Suppressor macrophage treated with lipopolysaccharide for 1 hour (primary cell): ENCODE results near the gene PGF.

Source experiments
- DNase-seq, 3 donors: peaks; one replicate each; pipeline ENCODE4 v3.0.0-alpha.2; 2020 to 2022

The PGF gene

DNA sequence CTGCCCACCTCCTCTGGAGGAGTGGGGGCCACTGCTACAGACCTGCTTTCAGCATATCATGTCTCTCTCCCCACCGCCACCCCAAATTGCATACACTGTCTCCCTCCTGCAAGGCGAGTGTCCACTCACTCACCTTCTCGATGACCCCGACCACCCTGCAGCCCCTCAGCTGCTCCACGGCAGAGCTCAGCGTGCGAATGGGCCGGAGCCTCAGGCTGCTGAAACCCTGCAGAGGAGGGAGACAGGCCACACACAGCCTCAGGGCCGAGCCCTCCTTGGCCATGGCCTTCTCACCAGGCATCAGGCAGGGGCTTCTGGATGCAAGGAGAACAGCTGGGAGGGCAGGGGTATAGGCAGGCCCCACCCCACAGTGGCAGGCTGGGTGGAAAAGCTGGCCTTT is 37.0 kb downstream of the PGF start:
- DNase-seq, result no peak

DNA sequence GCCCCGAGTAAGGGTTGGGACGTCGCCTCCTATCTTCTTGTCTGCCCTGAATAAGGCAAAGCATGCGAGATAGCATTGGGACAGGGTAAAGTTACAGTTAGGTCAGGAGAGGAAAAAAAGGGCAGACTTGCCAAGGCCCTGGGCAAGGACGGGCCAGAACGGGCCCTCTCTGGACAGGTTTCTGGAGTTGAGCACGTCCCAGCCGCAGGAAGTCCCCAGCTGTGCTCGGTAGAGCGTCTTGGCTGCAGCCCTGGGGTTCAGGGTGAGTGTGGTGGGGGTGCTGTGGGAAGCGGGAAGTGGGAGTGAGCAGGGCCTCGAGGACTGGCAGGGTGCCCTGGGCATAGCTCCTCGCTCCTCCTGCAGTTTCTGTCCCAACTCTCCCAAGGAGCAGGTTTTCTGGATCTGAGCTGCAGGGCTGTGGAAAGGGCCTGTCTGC is 37.7 kb downstream of the PGF start:
- DNase-seq, result no peak

DNA sequence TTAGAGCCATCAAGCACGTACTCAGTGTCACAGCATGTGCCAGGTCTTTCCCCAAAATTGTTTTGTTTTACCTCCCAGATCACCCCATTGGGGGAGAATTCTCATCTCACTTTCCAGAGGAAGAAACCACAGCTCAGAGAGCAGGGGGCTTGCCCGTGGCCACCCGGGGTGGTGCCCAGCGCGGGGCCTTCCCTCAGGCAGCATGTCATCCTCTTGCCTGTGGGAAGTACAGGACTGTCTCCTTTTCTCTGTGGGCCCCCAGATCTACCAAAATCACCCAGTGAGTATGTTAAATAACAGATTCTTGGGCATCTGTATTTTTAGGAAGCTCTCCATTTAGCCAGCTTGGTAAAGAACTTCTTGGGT is 38.2 kb downstream of the PGF start:
- no peak for DNase-seq

DNA sequence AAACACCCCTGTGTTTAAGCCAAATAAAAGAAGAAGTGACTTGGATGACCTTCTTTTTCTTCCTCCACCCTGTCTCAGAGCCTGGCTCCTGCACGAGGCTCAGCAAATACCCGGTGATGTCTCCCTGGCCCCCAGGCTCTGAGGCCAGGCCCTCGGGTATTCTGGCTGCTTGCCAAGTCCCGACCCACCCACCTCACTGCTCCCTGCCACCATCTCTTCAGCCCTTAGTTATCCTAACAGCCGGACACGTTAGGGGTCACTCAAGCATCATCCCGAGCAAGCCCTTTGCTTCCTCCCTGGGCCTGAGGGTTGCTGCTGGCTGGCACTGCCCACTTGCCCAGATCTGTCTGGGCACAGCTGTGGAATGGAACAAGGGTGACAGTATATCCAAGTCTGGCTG is 39.6 kb downstream of the PGF start:
- DNase-seq, result no peak

DNA sequence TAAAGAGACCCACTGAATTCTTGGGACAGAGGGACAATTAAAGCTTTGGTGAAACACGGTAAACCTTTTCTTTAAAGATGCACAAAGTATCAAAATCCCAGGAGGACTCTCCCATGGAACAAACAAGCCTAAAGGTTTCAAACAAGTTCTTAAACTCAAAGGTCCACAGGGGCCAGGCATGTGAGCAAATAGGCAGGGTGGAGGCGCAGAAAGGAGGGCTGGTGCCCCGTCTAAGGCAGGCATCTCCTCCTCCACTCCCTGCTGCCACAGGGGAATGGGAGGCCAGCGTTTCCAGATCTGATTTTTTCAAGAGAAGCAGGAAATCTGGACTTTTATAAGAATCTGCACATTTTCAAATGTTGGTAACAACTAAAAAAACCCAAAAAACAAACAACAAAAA is 40.0 kb downstream of the PGF start:
- no peak for DNase-seq

DNA sequence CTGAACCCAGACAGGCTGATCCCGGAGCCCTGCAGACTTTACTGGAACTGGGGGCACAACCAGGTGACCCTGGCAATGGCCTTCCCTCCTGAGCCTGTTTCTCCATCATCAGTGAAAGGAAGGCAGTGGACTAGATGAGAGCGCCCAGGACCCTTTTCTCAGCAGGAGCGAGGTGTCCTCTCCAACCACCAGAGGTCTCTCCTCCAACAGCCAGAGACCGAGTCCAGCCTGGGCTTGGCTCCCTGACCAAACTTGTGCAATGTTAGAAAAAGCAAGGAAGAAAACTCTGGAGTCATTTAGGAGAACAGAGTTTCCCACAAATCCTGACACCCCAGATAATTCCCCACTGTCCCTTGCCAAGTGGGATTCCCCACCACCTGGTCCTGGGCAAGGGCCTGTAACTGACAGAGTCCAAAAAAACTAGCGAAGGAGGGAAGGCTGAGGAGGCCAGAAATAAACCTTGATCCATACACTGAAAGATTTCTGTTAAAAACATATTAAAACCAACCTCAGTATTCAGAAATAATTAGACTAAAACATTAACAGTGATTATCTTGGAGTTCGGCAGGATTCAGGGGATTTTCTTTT is 41.3 kb downstream of the PGF start:
- peak; percentile 64 to 70 (median 70) for DNase-seq

DNA sequence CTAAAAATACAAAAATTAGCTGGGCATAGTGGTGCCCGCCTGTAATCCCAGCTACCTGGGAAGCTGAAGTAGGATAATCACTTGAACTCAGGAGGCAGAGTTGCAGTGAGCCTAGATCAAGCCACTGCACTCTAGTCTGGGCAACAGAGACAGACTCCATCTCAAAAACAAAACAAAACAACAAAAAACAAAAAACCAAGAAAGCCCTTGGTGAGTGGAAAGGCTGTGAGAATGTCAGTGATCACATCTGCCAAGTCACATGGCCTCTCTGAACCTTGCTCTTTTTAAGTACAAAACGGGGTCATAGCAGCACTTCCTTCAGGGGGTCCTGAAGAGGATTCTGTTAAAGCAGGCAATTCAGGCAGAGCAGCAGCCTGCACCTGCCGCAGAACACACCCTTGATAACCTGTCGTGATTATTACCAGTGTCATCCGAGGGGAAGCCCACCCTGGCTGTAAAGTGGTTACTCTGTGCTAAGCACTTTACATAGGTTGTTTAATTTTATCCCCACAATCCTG is 41.9 kb downstream of the PGF start:
- DNase-seq, result no peak

DNA sequence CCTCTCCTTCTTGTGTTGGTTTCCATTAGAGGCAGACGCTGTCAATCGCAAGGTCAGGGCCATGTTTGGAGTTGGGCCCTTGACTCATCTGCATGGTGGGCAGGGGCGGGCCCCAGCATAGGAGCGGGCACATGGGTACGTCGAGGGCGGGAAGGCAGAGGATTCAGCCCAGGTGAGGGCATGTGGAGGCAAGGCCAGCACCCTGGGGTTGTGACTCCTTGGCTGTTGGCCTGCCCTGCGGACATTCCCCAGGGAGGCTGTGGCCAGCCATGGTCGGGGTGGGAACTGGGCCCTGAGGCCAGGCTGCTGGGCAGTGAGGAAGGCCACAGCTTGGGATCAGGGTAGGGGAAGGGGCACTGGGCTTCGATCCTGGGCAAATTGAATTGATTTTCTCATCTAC is 42.6 kb downstream of the PGF start:
- DNase-seq, result no peak

DNA sequence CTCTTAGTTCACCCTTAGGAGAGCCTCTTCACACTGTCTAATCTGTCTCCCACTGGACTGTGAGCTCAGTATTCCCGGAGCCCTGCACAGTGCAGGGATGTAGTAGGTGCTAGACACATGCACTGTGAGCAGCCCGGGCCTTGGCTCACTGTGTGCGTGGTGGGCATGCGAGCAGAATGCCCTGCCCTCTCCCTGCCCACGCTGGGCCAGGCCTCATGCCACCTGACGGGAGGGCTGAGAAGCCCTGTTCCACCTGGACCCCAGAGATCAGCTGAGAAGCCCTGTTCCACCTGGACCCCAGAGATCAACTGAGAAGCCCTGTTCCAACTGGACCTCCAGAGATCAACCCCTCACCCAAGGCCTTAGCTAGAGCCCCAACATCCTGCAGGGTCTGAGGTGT is 43.3 kb downstream of the PGF start:
- DNase-seq, result no peak

DNA sequence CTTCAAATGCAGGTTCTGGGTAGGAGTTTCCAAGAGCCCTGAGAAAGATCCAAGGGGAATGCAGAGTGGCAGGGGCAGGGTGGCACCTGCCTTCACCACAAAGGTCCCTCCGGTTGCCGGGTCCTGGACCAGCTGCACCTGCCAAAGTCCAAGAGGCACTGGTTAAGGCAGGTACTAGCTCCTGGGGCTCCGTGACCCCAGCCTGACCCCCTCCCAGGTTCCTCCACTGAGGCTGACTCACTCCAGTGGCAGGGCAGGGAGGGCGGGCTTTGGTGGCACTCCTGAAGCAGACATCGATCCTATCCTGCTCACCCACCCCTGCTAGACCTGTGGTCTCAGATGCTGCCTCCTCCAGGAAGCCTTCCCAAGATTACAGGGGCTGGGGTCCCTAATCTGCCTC is 43.7 kb downstream of the PGF start:
- no peak for DNase-seq

DNA sequence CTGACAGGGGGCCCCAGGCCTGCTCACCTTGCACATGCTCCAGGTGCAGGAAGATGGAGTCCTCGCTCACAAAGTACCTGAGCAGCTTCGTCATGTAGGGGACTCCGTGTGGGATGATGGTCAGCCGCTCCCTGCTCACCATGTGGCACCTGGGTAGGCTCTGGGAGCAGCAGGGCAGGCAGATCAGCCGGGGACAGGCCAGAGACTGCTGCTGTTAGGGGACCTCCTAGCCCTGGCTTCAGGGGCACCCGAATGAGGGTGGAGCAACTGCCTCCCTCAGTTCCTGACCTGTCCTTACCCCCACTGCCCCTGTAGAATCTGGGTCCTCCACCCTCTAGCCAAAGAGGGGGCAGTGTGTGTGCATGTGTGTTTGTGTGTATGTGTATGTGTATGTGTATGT is 44.2 kb downstream of the PGF start:
- no peak for DNase-seq

DNA sequence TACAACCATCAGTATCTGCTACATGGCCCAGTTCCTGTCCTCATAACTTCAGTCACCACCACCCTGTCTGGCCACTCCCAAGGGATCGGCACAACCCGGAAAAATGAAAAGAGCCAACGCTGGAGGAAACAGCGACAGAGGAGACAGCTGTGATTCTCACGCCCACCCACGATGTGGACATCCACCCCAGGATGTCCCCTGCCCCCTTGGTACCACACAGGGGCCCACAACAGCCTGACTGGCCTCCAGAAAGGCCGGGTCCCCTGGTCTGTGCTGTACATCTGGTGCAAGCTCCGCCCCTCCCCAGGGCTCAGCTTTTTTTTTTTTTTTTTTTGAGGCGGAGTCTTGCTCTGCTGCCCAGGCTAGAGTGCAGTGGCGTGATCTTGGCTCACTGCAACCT is 44.8 kb downstream of the PGF start:
- no peak for DNase-seq

DNA sequence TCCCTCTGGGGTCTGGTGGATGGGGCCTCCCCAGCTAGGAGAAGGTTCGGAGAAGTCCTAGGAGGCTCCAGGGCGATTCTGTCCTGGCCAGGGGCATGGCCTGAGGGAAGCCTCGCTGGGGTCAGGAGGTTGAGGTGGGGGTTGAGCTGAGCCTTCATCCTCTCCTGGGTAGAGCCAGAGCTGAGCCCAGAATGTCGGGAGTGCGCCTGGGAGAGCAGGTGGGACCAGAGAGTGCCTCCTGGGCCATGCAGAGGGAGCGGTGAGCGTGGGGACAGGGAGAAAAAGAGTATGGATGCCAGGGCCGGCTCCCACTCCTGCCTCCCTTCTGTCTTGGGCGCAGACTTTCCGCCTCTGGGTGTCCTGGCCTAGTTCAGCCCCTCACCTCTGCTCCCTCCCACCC is 45.5 kb downstream of the PGF start:
- no peak for DNase-seq

DNA sequence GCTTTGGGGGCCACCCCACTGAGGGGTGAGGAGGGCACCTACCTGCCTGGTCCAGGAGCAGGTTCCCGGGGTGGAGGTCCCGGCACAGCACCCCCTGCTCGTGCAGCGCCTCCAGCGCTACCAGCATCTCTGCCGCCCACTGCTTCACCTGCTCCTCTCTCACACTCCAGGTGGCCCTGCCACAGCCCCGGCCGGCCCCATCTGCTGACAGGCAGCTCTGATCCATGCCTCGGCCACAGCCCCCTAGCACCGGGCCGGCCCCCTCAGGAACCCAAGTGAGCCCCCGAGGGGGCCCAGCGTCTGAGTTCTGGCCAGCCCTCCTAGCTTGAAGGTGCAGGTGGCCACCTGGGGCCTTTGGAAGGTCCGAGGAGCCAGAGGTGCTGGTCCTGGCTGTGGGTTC is 45.9 kb downstream of the PGF start:
- DNase-seq, result no peak

DNA sequence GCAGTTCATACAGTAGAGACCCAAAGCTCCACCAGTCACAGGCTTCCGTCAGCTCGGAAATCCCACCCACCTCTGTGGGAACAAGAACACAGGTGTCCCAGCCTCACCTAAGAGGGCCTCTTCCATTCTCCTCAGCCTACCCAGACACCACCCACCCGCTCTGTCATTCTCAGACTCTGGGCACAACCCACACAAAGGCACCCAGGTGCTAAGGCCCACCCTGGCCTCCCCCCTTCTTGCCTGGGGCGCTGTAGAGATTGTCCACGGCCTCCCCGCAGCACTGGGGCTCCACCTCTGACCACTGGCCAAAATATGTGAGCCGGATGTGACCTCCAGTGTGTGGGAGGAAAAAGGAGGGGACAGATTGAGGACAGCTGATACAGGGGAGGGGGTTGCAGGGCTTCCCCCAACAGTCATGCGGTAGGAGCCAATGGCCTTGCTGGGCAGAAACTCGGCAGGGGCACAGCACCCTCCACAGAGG is 46.5 kb downstream of the PGF start:
- DNase-seq, result no peak

DNA sequence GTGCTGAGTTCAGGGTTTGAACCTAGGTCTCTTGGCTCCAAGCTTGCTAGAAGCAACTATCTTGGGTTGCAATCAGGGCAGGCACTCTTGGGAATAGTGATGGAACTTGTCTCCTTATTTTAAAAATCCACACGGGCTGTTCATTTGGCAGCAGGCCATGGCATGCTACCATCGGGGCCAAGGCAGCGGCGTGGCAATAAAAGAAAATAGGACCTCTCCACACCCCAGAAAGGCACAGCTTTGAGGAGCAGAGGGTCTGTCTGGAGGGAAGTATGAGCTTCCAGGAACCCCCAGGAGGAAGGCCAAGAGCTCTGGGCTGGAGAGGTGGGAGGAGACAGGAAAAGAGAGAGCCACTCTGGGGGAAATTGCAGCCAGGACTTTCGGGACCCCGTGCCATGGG is 47.7 kb downstream of the PGF start:
- DNase-seq, result no peak

DNA sequence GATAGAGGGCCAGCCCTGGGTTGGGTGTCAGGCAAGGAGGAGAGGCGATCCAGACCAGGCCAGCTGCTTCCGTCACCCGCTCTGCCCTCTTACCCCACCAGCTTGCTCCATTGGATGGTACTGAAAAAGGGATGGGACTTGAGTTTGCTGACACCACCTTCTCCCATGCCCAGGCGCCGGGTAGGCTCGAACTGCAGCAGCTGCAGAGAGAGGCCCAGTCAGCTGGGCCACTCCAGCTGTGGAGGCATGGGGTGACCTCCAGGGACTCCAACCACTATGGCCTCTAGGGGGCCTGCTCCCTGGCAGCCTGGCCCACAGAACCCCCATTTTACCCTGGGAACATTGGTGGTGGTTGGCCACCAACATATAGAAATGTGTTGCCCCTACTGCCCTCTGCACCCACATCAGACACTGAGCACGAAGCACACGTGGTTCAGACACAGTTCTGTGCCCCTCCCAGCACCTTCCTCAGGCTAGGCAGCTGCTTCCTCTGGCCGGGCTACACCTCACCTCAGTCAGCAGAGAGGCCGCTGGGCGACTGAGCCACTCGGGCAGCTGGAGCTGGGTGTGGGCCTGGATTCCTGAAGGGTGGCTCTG is 48.4 kb downstream of the PGF start:
- no peak for DNase-seq

DNA sequence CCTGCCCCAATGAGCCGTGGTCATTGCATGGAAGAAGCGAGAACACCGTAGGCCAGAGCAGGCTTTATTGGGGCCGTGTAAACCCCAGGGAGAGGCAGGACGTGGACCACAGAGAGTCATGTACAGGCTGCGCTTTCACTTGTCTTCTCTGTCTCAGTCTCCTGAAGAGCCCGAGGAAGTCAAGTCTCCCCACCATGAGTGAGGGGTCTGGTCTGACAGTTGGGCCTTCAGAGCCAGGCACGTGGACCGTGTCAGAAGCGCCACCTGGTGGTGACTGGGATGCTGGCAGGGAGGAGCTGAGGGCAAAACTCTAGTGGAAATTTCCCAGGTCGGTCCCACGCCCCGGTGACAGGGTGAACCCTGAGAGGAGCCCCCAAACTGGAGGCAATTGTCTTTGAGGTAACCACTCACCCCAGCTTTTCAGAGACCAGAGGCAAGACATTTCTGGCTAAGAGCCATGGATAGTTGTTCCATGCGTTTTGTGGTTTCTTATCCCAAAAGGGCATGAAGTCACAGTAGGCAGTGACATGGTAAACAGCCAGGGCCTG is 49.7 kb downstream of the PGF start:
- DNase-seq, result peak; percentile 72 to 88 (median 84)

DNA sequence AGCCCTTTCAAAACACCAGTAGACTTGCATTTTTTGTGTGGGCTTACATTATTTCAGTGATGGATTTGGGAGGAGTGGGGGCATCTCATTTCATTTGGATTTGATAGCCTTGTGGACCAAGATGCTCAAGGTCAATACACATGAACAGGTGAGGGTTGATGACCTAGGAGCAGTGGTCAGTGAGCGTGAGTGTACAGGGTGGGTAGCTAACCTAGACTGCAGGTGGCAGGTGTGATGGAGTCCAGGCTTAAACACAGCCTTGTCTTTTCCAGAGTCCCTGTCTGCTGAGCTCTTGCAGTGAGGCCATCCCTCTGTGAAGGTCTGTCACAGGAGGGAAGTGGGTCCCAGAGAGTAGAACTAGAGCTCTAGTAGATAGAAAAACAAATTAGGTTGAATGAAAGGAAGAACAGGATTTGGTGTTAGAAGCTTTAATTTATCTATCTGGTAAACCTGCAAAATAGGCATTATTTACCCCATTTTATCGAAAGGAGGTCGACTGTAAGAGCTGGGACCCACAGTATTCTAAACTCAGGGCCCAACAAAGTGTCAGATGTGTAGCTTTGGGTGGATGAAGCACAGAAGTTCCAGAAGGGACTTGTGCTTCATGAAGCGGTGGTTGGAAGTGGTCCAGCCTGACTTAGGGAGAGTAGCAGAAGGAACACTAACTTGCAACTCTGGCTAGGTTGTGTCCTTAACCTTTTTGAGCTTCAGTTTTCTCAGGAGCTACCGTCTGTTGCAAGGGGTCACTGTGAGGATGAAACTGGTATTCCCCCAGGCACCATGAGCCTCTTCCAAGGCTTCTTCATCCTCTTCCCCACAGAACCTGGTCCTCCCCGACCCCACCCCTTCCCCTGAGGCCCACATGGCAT is 50.5 kb downstream of the PGF start:
- DNase-seq, result no peak

DNA sequence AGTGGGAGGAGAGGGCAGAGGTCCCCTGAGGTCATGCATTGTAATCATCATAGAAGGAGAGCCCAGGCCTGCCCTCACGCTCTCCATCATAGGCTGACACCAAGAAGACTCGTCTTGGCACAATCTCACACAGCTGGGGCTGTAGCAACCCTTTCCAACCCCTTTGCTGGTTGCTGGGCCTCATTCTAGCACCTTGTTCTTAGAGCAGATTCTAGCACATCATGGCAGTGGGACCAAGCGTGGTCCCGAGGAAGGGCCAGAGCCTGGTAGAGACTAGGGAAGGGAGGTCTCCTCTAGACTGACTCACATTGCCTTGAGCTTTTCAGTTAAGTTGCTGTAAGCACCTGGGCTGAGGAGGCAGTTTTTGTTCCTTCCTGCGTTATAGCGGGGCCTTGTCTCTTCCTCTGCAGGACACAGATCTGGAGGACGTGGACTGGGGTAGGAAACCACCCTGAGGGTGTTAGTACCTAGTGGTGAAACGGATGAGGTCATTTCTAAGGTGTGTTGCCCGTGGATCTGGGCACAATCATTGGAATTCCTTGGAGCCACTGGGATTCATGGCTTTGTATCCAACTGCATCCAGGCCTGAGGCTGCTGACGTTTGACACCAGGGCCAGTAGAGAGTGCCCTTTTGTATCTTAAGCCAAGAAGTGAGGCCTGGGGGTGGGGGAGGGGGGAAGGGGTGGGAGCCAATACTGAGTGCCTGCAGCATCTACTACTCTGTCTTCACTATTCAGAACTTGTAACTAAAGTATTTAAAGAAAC is 52.3 kb downstream of the PGF start:
- DNase-seq, result no peak

DNA sequence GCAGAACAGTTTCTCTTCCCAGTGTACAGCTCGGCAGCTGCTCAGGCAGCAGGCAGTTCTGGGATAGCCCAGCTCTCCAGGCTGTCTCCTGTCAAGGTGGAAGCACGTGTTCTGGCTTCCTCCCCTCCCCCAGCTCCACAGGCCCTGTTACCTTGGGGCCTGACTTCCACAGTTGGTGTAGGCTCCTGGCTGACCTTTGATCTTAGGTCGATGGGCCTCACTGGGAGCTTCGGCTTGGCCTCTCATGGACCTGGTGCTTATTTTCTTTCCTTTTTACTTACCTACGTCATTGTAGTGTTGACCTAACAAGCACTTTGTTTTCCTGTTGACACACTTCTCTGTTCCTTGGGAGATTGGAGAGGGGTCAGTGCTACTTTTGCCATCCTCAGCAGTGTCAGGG is 56.7 kb downstream of the PGF start:
- no peak for DNase-seq

DNA sequence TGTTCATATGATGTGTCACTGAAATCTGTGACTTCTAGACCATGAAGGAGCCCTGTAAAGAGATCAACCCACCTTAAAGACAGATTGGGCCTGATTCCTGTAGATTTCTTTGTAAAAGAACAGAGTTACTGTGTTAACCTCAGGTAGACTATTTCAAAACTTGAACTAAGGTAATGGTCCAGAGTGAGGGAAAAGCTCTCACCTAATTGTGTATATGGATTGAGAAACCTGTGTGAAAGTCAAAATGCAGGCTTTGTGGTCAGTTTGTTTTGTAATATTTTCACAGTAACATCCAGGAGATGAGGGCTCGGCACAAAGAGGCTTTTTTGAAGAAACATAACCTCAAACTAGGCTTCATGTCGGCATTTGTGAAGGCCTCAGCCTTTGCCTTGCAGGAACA is 57.3 kb downstream of the PGF start:
- no peak for DNase-seq

DNA sequence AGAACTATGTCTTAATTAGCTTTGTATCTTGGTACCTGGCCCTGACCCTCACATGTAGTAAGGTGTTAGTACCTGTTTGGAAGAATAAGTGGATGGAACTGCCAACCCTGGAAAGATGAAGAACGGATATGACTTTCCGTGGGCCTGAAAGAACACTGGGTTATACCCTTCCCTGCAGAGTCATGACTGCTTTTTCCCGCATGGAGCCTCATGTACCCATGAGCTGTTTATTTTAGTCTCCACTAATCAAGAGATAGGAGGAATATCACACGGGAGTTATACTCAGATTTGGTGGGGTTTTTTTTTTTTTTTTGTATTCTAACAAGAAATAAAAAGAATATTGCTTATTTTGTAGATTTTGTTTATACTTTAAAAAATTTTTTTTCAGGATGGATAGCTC is 57.8 kb downstream of the PGF start:
- no peak for DNase-seq
